ENCODE data around the gene CDCA7. TPM values are rescaled to one million over a fixed set of nuclear protein-coding genes. Genes with fewer than 3 reads are reported as not detected.

CDCA7 gene
- total and polyA plus RNA-seq, 10 donors: 1.3 to 12.4 (median 2.8) TPM

- H3K4me3 ChIP-seq: no peak overlapping the region
- no peaks in the 10 kb centered on the region for H3K4me1 ChIP-seq
- 80 to 84% (median 82%) methylated on average over 16 of the region's 16 CpGs for WGBS, 5 donors
- H3K9me3 ChIP-seq: no peaks in the 10 kb centered on the region
- DNase-seq: no peak
- H3K36me3 ChIP-seq: no peaks in the 10 kb centered on the region
- intact Hi-C loops (cut with DNase I; ENCODE audit: low total_unique reads): no loop called here
- H3K27me3 ChIP-seq (replicated peaks in 1 of 7): peaks cover 0 to 69% (median 23%) of the 10 kb centered on the region in 7 donors
- no peak overlapping the region for H3K27ac ChIP-seq
- no peak for TF ChIP-seq POLR2A (IDR thresholded peaks at IDR 0.05)
- TF ChIP-seq POLR2AphosphoS5 (IDR thresholded peaks at IDR 0.05): no peak
- TF ChIP-seq CTCF (IDR thresholded peaks at IDR 0.05 in 8 of 11, conservative IDR thresholded peaks at IDR 0.05 in 3 of 11): no peak
Observed at GRCh38 chr2:173395567-173396351, 41.1 kb downstream of the CDCA7 start.

GRCh38 chr2:173397539-173397938, 42.9 kb downstream of the CDCA7 start:
- Histone ChIP-seq H3K36me3 (no peaks in the 10 kb centered on the region), H3K27me3 (replicated peaks in 1 of 7) (peaks cover 0 to 87% (median 41%) of the 10 kb centered on the region in 7 donors), H3K4me3 (no peak overlapping the region), H3K27ac (no peak overlapping the region), H3K9me3 (no peaks in the 10 kb centered on the region), H3K4me1 (peaks cover 2 to 10% (median 7%) of the 10 kb centered on the region in 6 donors)
- DNase-seq: no peak
- intact Hi-C loops (cut with DNase I; ENCODE audit: low total_unique reads): no loop called here
- 72 to 84% (median 80%) methylated on average over 4 of the region's 4 CpGs for WGBS, 5 donors
- TF ChIP-seq POLR2AphosphoS5 (IDR thresholded peaks at IDR 0.05) (no peak), POLR2A (IDR thresholded peaks at IDR 0.05) (no peak), CTCF (IDR thresholded peaks at IDR 0.05 in 8 of 11, conservative IDR thresholded peaks at IDR 0.05 in 3 of 11) (no peak)

GRCh38 chr2:173399229-173399628, 44.6 kb downstream of the CDCA7 start:
- no peak for DNase-seq
- Histone ChIP-seq H3K27ac (no peak overlapping the region), H3K27me3 (replicated peaks in 1 of 7) (peaks cover 0 to 93% (median 58%) of the 10 kb centered on the region in 7 donors), H3K9me3 (no peaks in the 10 kb centered on the region), H3K36me3 (no peaks in the 10 kb centered on the region), H3K4me3 (no peak overlapping the region), H3K4me1 (peaks cover 3 to 14% (median 8%) of the 10 kb centered on the region in 6 donors)
- intact Hi-C loops (cut with DNase I; ENCODE audit: low total_unique reads): no loop called here
- WGBS, 5 donors: 81 to 94% (median 84%) methylated on average over 4 of the region's 4 CpGs
- TF ChIP-seq POLR2AphosphoS5 (IDR thresholded peaks at IDR 0.05) (no peak), POLR2A (IDR thresholded peaks at IDR 0.05) (no peak), CTCF (IDR thresholded peaks at IDR 0.05 in 8 of 11, conservative IDR thresholded peaks at IDR 0.05 in 3 of 11) (no peak)

- no peak for DNase-seq
- intact Hi-C loops (cut with DNase I; ENCODE audit: low total_unique reads): loop anchor here (5.0 kb wide), 1 partner anchor 942 kb away; no protein-coding TSS in a partner anchor
- H3K9me3 ChIP-seq: no peaks in the 10 kb centered on the region
- H3K27ac ChIP-seq: no peak overlapping the region
- H3K27me3 ChIP-seq (replicated peaks in 1 of 7): peaks cover 0 to 98% (median 68%) of the 10 kb centered on the region in 7 donors
- no peaks in the 10 kb centered on the region for H3K36me3 ChIP-seq
- WGBS, 5 donors: 9 to 19% (median 11%) methylated on average over 4 of the region's 4 CpGs
- H3K4me1 ChIP-seq: peaks cover 3 to 14% (median 8%) of the 10 kb centered on the region in 6 donors
- H3K4me3 ChIP-seq: no peak overlapping the region
- no peak for TF ChIP-seq POLR2A (IDR thresholded peaks at IDR 0.05)
- no peak for TF ChIP-seq POLR2AphosphoS5 (IDR thresholded peaks at IDR 0.05)
- peak in 1 of 11 experiments; percentile 9 for TF ChIP-seq CTCF (IDR thresholded peaks at IDR 0.05 in 8 of 11, conservative IDR thresholded peaks at IDR 0.05 in 3 of 11)
Observed at GRCh38 chr2:173400760-173401159, 46.1 kb downstream of the CDCA7 start.
